GM13976 (cell line): Measurements from ENCODE around the gene ELP6.

Experiments used
- DNase-seq: peaks from one replicate; pipeline ENCODE4 v3.0.0; 2012; ENCODE audit warnings: low spot score
- in situ Hi-C: fragments of 300-500 bp; cut with MboI; formaldehyde crosslinking; loops from one replicate; pipeline ENCODE4 v1.12.0; 2022; ENCODE audit warnings: low sequenced_read_pairs, mixed read lengths, inconsistent platforms; ENCODE audit not compliant: unreplicated experiment
- TF ChIP-seq, protein P1 (sequence below): IDR thresholded peaks from 2 replicates; pipeline ENCODE4 v1.5.1; 2012; ENCODE audit warnings: borderline replicate concordance, mild to moderate bottlenecking; ENCODE audit not compliant: insufficient read depth; ENCODE audit errors: extremely low read depth, missing control alignments, control extremely low read depth

Gene ELP6

DNA sequence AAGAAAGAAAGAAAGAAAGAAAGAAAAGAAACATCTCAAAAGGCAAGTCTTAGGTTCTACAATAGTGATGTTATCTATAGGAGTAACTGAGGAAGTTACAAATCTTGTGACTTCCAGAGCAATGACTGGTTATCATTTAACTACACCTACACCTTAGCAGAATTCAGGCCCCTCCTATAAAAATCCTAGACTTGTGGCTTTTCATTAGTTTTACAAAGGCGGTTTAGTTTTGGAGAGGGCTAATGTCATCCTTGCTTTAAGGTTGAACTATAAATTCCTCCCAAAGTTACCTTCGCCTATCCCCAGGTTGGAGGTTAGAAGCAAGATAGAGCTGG, 33.7 kb downstream of the ELP6 start:
- TF ChIP-seq, protein P1, sequence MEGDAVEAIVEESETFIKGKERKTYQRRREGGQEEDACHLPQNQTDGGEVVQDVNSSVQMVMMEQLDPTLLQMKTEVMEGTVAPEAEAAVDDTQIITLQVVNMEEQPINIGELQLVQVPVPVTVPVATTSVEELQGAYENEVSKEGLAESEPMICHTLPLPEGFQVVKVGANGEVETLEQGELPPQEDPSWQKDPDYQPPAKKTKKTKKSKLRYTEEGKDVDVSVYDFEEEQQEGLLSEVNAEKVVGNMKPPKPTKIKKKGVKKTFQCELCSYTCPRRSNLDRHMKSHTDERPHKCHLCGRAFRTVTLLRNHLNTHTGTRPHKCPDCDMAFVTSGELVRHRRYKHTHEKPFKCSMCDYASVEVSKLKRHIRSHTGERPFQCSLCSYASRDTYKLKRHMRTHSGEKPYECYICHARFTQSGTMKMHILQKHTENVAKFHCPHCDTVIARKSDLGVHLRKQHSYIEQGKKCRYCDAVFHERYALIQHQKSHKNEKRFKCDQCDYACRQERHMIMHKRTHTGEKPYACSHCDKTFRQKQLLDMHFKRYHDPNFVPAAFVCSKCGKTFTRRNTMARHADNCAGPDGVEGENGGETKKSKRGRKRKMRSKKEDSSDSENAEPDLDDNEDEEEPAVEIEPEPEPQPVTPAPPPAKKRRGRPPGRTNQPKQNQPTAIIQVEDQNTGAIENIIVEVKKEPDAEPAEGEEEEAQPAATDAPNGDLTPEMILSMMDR, result no peak
- no peak for DNase-seq
- in situ Hi-C loops, result no loop called here

DNA sequence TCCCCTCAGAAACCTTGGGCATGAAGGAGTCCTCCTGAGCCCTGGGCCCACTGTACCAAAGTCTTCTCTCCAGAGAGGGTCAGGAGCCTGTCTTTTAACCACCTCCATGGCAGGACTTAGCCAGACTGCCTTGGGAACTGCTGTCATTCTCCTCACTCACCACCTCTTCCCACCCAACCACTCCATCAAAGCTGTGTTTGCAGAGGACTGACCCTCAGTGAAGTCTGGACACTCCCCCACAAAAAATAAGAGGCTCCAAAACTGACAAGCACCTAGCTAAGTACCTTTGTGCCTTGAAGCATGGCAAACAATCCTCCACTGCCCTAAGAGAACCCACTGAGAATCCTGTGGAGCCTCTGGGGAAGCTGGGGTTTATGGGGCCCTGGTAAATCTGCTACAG, 35.5 kb downstream of the ELP6 start:
- DNase-seq, result no peak
- in situ Hi-C loops, result no loop called here
- TF ChIP-seq, protein P1, result no peak

DNA sequence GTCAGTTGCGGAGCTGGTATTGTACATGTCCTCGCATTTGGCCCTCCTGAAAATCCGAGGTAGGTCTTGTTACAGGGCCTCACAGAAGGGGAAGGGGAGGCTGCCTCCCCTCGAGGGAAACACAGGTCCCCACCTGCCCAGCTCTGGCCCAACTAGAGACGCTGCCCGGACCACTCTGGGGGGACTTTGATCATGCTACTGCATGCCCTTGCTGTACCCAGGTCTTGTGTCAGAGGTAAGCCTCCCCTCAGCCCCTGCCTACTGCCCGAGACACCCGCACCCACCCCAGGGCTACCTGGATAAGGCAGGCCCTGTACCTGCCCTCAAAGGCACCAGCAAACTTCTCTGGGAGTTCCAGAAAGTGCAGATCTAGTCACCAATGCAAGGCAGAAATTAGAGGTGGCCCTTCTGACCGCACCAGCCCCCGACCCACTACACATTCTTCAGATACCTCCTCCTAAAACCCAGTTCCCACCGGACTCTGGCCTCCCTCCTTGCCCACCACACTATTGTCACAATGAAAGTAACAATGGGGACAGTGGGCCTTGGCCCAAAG, 36.8 kb downstream of the ELP6 start:
- DNase-seq, result no peak
- in situ Hi-C loops, result no loop called here
- TF ChIP-seq, protein P1, result no peak

DNA sequence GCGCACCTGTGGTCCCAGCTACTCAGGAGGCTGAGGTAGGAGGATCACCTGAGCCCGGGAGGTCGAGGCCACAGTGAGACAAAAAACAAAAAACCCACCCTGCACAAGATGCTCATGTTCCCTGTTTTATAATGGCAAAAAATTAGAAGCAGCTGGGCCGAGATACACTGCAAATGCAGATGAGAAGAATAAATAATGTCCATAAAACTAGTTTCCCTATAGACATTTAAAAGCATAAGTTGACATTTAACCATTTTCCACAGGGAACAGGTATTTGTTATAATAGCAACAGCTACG, 37.2 kb downstream of the ELP6 start:
- no peak for DNase-seq
- TF ChIP-seq, protein P1, result no peak
- in situ Hi-C loops, result no loop called here

GRCh38 chr3:47475570-47476329, 37.8 kb downstream of the ELP6 start, which contains the start of gene SCAP:
Gene SCAP, minus strand, starts transcription at chr3:47475941. Its CDS starts 32,948 bp downstream, at chr3:47442993.
- DNase-seq, result peak; percentile 97
- in situ Hi-C loops, result no loop called here
- TF ChIP-seq, protein P1, result peak; percentile 94

DNA sequence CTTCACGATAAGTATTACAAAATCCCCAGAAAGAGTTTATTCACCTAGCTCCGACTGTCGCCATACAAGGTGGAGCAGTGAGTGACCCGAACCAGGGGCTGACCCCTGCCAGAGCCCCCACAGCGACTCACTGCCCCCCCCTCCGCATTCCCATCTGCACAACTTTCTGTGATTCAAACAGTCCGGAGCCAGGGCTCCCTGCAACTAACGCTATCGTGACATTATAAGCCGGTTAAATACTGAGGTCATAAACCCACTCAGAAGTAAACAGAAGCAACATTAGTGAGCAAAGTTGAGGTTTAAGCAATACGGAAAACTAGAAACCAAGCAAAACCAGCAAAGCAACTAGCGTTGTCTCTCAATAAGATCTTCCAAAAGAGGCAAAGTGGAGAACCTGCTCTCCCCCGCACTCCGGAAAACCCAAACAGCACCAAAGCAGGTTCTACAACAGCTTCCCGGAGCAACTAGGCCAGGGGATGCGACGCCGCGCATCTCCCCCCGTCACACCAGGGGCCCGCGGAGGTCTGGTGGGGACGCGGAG, 38.4 kb downstream of the ELP6 start:
- no peak for DNase-seq
- in situ Hi-C loops, result no loop called here
- TF ChIP-seq, protein P1, result no peak

DNA sequence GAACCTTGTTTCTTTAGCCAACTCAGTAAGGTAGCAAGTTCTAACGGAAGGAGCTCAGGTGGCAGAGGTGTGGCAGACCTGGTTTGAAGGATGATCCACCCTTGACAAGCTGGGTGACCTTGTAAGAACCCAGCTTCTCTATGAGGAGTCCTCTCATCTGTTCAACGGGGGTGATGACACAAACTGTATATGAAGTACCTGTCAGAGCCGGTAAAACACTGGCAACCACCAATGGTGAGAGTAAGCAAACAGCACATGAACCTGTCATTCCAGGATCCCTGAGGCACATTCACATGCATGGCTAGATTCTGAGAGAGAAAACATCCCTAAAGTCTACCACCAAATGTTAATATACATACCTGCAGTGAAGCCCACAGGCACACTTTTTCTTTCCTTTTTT, 40.1 kb downstream of the ELP6 start:
- no peak for DNase-seq
- TF ChIP-seq, protein P1, result no peak
- in situ Hi-C loops, result no loop called here
